T-helper 2 cell treated with Interferon-gamma antibody and Interleukin-4, amounts not matched to agents 100 ng/mL and 5 ng/mL, for 36 hours (primary cell): Measurements from ENCODE around the gene GXYLT1. TPM values are rescaled to one million over a fixed set of nuclear protein-coding genes. Genes with fewer than 3 reads are reported as not detected.
"Not testable (repeated sequence)": the region's sequence is repeated elsewhere in the genome, so short reads cannot be mapped to it uniquely, and the experiment has no call there.

Source experiments
- intact Hi-C: fragments of 100-400 bp; cut with micrococcal nuclease; formaldehyde crosslinking; loops from one replicate; pipeline ENCODE4 v1.15.1; 2023
- total RNA-seq: library from RNA; stranded (reverse); gene quantifications from 2 replicates; pipeline ENCODE4 v1.2.3, GENCODE V29; 2022

GXYLT1 gene, protein sequence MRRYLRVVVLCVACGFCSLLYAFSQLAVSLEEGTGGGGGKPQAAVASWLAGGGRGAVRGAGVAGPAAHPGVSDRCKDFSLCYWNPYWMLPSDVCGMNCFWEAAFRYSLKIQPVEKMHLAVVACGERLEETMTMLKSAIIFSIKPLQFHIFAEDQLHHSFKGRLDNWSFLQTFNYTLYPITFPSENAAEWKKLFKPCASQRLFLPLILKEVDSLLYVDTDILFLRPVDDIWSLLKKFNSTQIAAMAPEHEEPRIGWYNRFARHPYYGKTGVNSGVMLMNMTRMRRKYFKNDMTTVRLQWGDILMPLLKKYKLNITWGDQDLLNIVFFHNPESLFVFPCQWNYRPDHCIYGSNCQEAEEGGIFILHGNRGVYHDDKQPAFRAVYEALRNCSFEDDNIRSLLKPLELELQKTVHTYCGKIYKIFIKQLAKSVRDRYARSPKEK
- 9.3 and 10.4 TPM in 2 replicates for total RNA-seq

- intact Hi-C loops, result loop anchor here (1.0 to 2.0 kb wide), 4 partner anchors 46 to 228 kb away; partner anchors contain the start of genes PPHLN1 and ZCRB1
Observed at GRCh38 chr12:42144408-42145196, at the start of gene GXYLT1. Gene GXYLT1, minus strand, starts transcription at chr12:42144874. Its CDS starts 228 bp downstream, at chr12:42144646.

GRCh38 chr12:42192686-42193085 is 48.0 kb upstream of the GXYLT1 start:
- intact Hi-C loops, result no loop called here

GRCh38 chr12:42192258-42192657 is 47.6 kb upstream of the GXYLT1 start:
- intact Hi-C loops, result no loop called here

DNA sequence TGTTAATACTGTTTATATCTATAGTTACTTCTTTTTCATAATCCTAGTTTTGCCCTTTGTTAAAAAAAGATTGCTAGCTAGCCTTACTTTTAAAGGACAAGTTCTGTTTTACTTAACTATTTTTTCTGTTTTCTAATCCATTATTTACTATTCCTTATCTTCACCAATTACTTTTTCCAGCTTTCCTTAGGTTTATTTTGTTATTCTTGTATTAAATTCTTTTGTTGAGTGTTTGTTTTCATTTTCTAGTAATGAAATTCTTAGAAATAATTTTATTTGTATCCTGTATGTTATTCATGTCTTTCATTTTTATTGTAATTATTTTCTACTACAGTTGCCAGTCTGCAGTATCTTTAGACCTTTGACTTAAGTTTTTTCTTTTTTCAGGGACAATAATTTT is 45.7 kb upstream of the GXYLT1 start:
- intact Hi-C loops, result no loop called here

DNA sequence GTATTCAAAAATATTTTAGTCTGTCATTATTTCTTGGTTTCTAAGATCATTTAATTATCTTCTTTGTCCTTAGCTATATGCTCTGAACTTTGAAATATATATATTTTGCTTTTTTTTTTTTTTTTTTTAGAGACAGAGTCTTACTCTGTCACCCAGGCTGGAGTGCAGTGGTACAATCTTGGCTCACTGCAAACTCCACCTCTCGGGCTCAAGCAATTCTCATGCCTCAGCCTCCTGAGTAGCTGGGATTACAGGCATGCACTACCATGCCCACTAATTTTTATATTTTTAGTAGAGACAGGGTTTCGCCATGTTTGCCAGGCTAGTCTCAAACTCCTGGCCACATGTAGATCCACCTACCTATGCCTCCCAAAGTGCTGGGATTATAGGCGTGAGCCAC is 43.6 kb upstream of the GXYLT1 start:
- intact Hi-C loops, result not testable (repeated sequence)

DNA sequence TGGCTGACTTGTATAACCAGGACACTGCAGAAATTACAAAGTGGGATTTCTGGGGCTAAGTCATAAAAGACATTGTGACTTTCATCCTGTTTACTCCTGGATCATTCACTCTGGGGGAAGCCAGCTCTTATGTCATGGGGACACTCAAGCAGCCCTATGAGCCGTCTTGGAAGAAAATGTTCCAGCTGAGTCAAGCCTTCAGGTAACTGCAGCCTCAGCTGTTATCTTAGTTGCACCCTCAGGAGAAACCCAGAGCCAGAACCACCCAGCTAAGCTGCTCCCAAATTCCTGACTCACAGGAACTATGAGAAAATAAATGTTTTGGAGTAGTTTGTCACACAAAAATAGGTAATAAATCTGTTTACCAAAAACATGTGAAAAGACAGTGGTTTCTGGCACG is 43.1 kb upstream of the GXYLT1 start:
- intact Hi-C loops, result no loop called here

DNA sequence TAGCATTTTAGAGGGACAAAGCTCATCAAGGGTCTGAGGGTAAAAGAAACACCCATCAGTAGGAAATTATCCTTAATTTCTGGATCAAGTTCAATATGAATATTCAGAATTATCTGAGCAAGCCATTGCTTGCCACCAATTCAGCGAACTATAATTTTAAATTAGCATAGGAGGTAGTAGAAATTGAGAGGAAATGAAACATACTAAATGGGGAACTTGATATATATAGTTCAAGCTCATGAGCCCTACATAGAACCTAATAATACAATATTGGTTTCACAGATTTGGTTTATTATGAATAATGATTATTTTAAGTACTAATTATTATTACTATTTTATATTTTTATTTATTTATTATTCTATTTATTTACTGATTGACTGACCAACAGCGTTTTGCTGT is 42.1 kb upstream of the GXYLT1 start:
- intact Hi-C loops, result no loop called here

GRCh38 chr12:42182394-42182793 is 37.7 kb upstream of the GXYLT1 start:
- intact Hi-C loops, result no loop called here

GRCh38 chr12:42180990-42181596 is 36.4 kb upstream of the GXYLT1 start:
- intact Hi-C loops, result no loop called here

- intact Hi-C loops, result no loop called here
Observed at GRCh38 chr12:42178101-42178500, 33.4 kb upstream of the GXYLT1 start.

- intact Hi-C loops, result no loop called here
Observed at GRCh38 chr12:42174978-42175377, 30.3 kb upstream of the GXYLT1 start.

DNA sequence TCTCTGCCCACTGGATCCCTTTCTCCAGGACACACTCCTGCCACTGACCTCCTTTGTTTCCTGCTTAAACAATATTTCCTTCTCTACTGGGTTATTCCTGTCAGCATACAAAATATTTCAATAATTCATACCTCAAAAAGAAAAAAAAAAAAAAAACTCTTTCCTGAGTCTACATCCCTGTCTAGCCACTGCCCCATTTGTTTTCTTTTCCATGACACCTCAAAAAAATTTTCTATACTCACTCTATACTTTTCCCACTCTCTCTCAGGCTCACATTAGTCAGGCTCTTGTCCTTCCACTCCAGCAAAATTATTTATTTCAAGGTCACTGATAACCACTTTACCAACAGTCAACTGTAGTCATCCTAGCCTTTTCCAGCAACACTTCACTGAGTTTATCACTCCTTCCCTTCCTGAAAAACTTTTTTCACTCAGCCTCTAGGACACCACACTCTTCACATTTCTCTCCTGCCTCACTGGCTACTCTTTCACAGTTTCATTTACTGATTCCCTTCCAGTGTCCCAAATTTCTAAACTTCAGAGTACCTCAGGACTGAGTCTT is 29.4 kb upstream of the GXYLT1 start:
- intact Hi-C loops, result no loop called here

- intact Hi-C loops, result no loop called here
Observed at GRCh38 chr12:42172441-42173210, 28.0 kb upstream of the GXYLT1 start.

DNA sequence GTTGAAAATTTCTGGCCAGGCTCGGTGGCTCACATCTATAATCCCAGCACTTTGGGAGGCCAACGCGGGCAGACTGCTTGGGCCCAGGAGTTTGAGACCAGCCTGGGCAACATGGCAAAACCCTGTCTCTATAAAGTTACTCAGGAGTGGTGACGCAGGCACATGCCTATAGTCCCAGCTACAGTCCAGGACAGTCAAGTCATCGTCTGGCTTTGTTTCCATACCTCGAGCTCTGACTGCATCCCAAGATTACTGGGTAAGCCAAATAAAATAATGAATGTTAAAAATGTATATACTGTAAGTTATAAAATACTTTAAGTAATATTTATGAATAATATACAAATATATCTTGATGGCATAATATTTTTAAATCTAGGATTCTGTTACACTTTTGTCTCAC is 23.0 kb upstream of the GXYLT1 start:
- intact Hi-C loops, result no loop called here

- intact Hi-C loops, result no loop called here
Observed at GRCh38 chr12:42166501-42166900, 21.8 kb upstream of the GXYLT1 start.

- intact Hi-C loops, result no loop called here
Observed at GRCh38 chr12:42163913-42164312, 19.2 kb upstream of the GXYLT1 start.

DNA sequence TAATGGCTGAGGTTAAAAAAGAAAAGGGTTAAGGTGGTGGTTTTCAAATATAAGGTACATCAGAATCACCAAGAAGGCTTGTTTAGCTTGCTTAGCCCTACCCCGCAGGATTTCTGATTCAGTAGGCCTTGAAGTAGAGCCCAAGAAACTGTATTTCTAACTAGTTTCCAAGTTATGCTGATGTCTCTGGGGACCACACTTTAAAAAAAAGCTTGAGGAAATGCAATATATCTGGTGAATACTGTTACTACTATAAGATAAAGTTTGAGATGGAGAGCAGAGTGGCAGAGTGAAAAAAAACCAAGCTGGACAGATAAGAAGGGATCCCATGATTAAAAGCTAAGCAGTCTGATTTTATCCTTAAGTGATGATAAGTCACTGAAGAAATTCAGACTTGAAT is 18.3 kb upstream of the GXYLT1 start:
- intact Hi-C loops, result no loop called here

DNA sequence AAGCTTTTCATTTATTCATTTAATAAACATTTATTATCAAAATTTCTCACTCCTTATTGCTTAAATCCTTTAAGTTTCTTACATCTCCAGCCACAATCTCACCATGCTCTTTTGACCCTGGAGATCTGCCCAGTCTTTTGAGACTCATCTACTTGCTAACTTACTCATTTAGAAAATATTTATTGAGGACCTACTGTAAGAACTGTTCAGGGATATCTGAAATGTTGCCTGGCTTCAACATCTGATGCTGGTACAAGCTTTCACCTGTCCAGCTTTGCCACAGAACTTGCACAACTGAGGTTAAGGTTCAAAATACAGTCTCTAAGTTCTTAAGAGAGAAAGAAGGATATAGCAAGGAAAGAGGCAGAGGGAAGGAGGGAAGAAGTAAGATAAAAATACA is 17.5 kb upstream of the GXYLT1 start:
- intact Hi-C loops, result no loop called here

DNA sequence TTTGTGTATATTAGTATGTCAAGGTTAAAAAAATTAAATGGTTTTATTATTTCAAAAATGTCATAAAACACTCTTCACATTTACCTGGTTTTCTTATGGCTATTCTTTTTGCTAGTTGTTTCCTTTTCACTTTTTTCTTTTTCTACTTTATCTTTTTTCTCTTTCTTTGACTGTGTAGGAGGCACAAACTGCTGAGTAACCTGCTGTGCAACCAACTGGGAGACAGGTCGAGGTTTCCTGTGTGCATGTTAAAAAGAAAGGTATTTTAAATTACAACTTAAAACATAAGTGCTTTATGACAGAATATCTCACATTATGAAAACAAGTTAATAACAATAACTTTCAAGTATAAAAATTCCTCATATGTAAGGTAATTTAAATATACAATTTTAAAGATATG is 16.9 kb upstream of the GXYLT1 start:
- intact Hi-C loops, result no loop called here

GRCh38 chr12:42156232-42156631 is 11.6 kb upstream of the GXYLT1 start:
- intact Hi-C loops, result no loop called here
